ENCODE data around the gene CA9.

- TF ChIP-seq GATA2 (IDR thresholded peaks at IDR 0.05; ENCODE audit: low read depth, low read length) (no peak), GATA3 (IDR thresholded peaks at IDR 0.05; ENCODE audit: low read depth, low read length) (no peak)
Measured at GRCh38 chr9:35662437-35662836, 11.3 kb upstream of the CA9 start.
